Gastroesophageal sphincter (tissue), 4 donors: ENCODE data around the gene CCDC194. TPM values are rescaled to one million over a fixed set of nuclear protein-coding genes. Genes with fewer than 3 reads are reported as not detected.

Experiments used
- ATAC-seq: fragments of 150-250 bp; one replicate; pipeline ENCODE4 v1.9.1; 2016; ENCODE audit warnings: mild to moderate bottlenecking, moderate library complexity
- H3K27ac ChIP-seq, 4 donors: fragments of 200-600 bp; sonication (generic) in 3 of 4; 1 replicate in 3 of 4; 2 replicates in 1 of 4; pipeline ENCODE4 v1.5.1; 2016 to 2019
- H3K27me3 ChIP-seq: fragments of 200-600 bp; sonication (generic); one replicate; pipeline ENCODE4 v1.5.1; 2019
- H3K36me3 ChIP-seq, 2 donors: fragments of 200-600 bp; sonication (generic); one replicate each; pipeline ENCODE4 v1.5.1; 2019; ENCODE audit warnings: control low read depth in 1 of 2
- H3K4me1 ChIP-seq, 3 donors: fragments of 200-600 bp; sonication (generic); 1 replicate in 2 of 3; 2 replicates in 1 of 3; pipeline ENCODE4 v1.5.1; 2016 to 2019; ENCODE audit warnings: control low read depth in 2 of 3
- H3K4me3 ChIP-seq, 2 donors: fragments of 200-600 bp; sonication (generic); one replicate each; pipeline ENCODE4 v1.5.1; 2019; ENCODE audit warnings: mild to moderate bottlenecking in 1 of 2, moderate library complexity in 1 of 2
- H3K9me3 ChIP-seq, 3 donors: fragments of 200-600 bp; sonication (generic); one replicate each; pipeline ENCODE4 v1.5.1; 2017 to 2019; ENCODE audit warnings: control low read depth in 2 of 3
- CTCF ChIP-seq, 4 experiments: fragments of 200-600 bp in 2 of 4; fragments of 450-650 bp in 2 of 4; sonication (generic) in 1 of 4; IDR thresholded peaks; one replicate each; pipeline ENCODE4 v1.5.1; 2017 to 2019; ENCODE audit warnings: antibody characterized with exemption in 4 of 4, mild to moderate bottlenecking in 2 of 4, moderate library complexity in 2 of 4
- EP300 ChIP-seq: sonication (generic); formaldehyde crosslinking; IDR thresholded peaks from one replicate; pipeline ENCODE4 v1.6.1; 2017; ENCODE audit warnings: antibody characterized with exemption, mild to moderate bottlenecking
- POLR2A ChIP-seq, 2 donors: fragments of 450-650 bp; IDR thresholded peaks; one replicate each; pipeline ENCODE4 v1.6.1; 2017; ENCODE audit warnings: antibody characterized with exemption in 2 of 2, mild to moderate bottlenecking in 2 of 2, moderate library complexity in 1 of 2
- POLR2AphosphoS5 ChIP-seq: sonication (generic); formaldehyde crosslinking; IDR thresholded peaks from one replicate; pipeline ENCODE4 v1.6.1; 2017; ENCODE audit warnings: antibody characterized with exemption
- WGBS, 2 donors: methylation state at CpG; one replicate each; pipeline ENCODE4 v1.1.5; 2018; ENCODE audit warnings: low coverage in 1 of 2; 5-methylcytosine and 5-hydroxymethylcytosine counted together
- total RNA-seq, 4 donors: library from RNA; depleted of rRNA; stranded (reverse); fragments of >200 nt; gene quantifications; one replicate each; pipeline ENCODE4 v1.1.0, GENCODE V29; 2016

The CCDC194 gene
- total RNA-seq, 4 donors from 2014 or later = not detected

GRCh38 chr19:17348700-17349099 lies 45.3 kb downstream of the CCDC194 start:
- TF ChIP-seq POLR2A (IDR thresholded peaks at IDR 0.05) = no peak
- peak; percentile 60 for TF ChIP-seq POLR2AphosphoS5
- Histone ChIP-seq H3K4me3 (no peak overlapping the region), H3K36me3 (no peaks in the 10 kb centered on the region), H3K27me3 (peaks cover 50% of the 10 kb centered on the region), H3K9me3 (no peaks in the 10 kb centered on the region), H3K27ac (peak overlapping the region in 3 of 4 donors; percentile 55 to 64 (median 55)), H3K4me1 (peaks cover 0 to 36% (median 0%) of the 10 kb centered on the region in 3 donors)
- ATAC-seq = peak; percentile 74
- WGBS, 2 donors = no CpG with 5 or more reads among the region's 12 CpGs

GRCh38 chr19:17347877-17348276 lies 46.1 kb downstream of the CCDC194 start:
- ATAC-seq = no peak
- Histone ChIP-seq H3K4me1 (peaks cover 0 to 36% (median 0%) of the 10 kb centered on the region in 3 donors), H3K4me3 (no peak overlapping the region), H3K36me3 (no peaks in the 10 kb centered on the region), H3K27ac (peak overlapping the region in 3 of 4 donors; percentile 55 to 64 (median 55)), H3K27me3 (peaks cover 45% of the 10 kb centered on the region), H3K9me3 (no peaks in the 10 kb centered on the region)
- TF ChIP-seq CTCF (IDR thresholded peaks at IDR 0.05) (no peak), POLR2A (IDR thresholded peaks at IDR 0.05) (no peak), POLR2AphosphoS5 (no peak), EP300 (no peak)
- 48 to 70% methylated on average over 2 of the region's 2 CpGs for WGBS, 2 donors

GRCh38 chr19:17347361-17347760 lies 46.6 kb downstream of the CCDC194 start:
- TF ChIP-seq POLR2AphosphoS5 = no peak
- no peak for TF ChIP-seq CTCF (IDR thresholded peaks at IDR 0.05)
- TF ChIP-seq EP300 = no peak
- no peak for TF ChIP-seq POLR2A (IDR thresholded peaks at IDR 0.05)
- 0% methylated on average over 5 of the region's 6 CpGs; no CpG with 5 or more reads in 1 of the 2 donors for WGBS, 2 donors
- peak overlapping the region in 3 of 4 donors; percentile 55 to 64 (median 55) for H3K27ac ChIP-seq
- H3K9me3 ChIP-seq = no peaks in the 10 kb centered on the region
- H3K4me3 ChIP-seq = no peak overlapping the region
- peaks cover 0 to 36% (median 0%) of the 10 kb centered on the region in 3 donors for H3K4me1 ChIP-seq
- H3K36me3 ChIP-seq = peaks cover 0 to 2% of the 10 kb centered on the region in 2 donors
- peak; percentile 21 for ATAC-seq
- H3K27me3 ChIP-seq = peaks cover 40% of the 10 kb centered on the region

GRCh38 chr19:17346109-17346671 lies 47.8 kb downstream of the CCDC194 start:
- peaks cover 0 to 36% (median 0%) of the 10 kb centered on the region in 3 donors for H3K4me1 ChIP-seq
- H3K9me3 ChIP-seq = no peaks in the 10 kb centered on the region
- peak; percentile 78 for ATAC-seq
- peaks cover 28% of the 10 kb centered on the region for H3K27me3 ChIP-seq
- peaks cover 0 to 14% of the 10 kb centered on the region in 2 donors for H3K36me3 ChIP-seq
- TF ChIP-seq EP300 (no peak), CTCF (IDR thresholded peaks at IDR 0.05) (peak in 3 of 4 experiments; percentile 90 to 97 (median 94)), POLR2A (IDR thresholded peaks at IDR 0.05) (no peak), POLR2AphosphoS5 (no peak)
- 7% methylated on average over 17 of the region's 24 CpGs; no CpG with 5 or more reads in 1 of the 2 donors for WGBS, 2 donors
- peak overlapping the region in 3 of 4 donors; percentile 28 to 64 (median 55) for H3K27ac ChIP-seq
- H3K4me3 ChIP-seq = no peak overlapping the region

GRCh38 chr19:17341845-17342244 lies 52.2 kb downstream of the CCDC194 start:
- WGBS, 2 donors = 82 to 89% methylated on average over 5 of the region's 7 CpGs
- H3K27ac ChIP-seq = no peak overlapping the region
- no peak overlapping the region for H3K4me3 ChIP-seq
- H3K36me3 ChIP-seq = peaks cover 0 to 34% of the 10 kb centered on the region in 2 donors
- ATAC-seq = no peak
- no peaks in the 10 kb centered on the region for H3K9me3 ChIP-seq
- H3K4me1 ChIP-seq = peaks cover 0 to 27% (median 10%) of the 10 kb centered on the region in 3 donors
- no peaks in the 10 kb centered on the region for H3K27me3 ChIP-seq
- no peak for TF ChIP-seq CTCF (IDR thresholded peaks at IDR 0.05)
- TF ChIP-seq EP300 = no peak
